Immature natural killer cell (primary cell): ENCODE measurements around the gene E2F8. TPM values are rescaled to one million over a fixed set of nuclear protein-coding genes. Genes with fewer than 3 reads are reported as not detected.

Experiments used
- DNase-seq, 3 donors: peaks; one replicate each; pipeline ENCODE4 v3.0.0; 2022; ENCODE audit warnings: mixed read lengths in 1 of 3
- H3K27ac Mint-ChIP-seq, 6 donors: one replicate each; pipeline ENCODE4 v1.8.0; 2020; ENCODE audit warnings: mixed read lengths in 6 of 6, mild to moderate bottlenecking in 5 of 6, inconsistent platforms in 4 of 6, moderate library complexity in 3 of 6
- H3K27me3 Mint-ChIP-seq, 3 donors: one replicate each; pipeline ENCODE4 v1.8.0; 2020 to 2021; ENCODE audit warnings: low read depth in 3 of 3, mild to moderate bottlenecking in 3 of 3, mixed read lengths in 3 of 3, moderate library complexity in 3 of 3, inconsistent platforms in 1 of 3
- H3K36me3 Mint-ChIP-seq, 3 donors: one replicate each; pipeline ENCODE4 v1.8.0; 2020; ENCODE audit warnings: mixed read lengths in 3 of 3, inconsistent platforms in 2 of 3, mild to moderate bottlenecking in 2 of 3
- H3K4me1 Mint-ChIP-seq, 2 donors: one replicate each; pipeline ENCODE4 v1.8.0; 2020; ENCODE audit warnings: inconsistent platforms in 2 of 2, mild to moderate bottlenecking in 2 of 2, mixed read lengths in 2 of 2, moderate library complexity in 1 of 2
- H3K4me3 Mint-ChIP-seq, 5 donors: one replicate each; pipeline ENCODE4 v1.8.0; 2020; ENCODE audit warnings: mild to moderate bottlenecking in 5 of 5, mixed read lengths in 5 of 5, inconsistent platforms in 3 of 5, moderate library complexity in 3 of 5
- H3K9me3 Mint-ChIP-seq, 6 donors: one replicate each; pipeline ENCODE4 v1.8.0; 2020; ENCODE audit warnings: mild to moderate bottlenecking in 6 of 6, mixed read lengths in 6 of 6, inconsistent platforms in 4 of 6, moderate library complexity in 3 of 6
- polyA plus RNA-seq, 3 donors: library from polyadenylated mRNA; unstranded; fragments of 300-500 nt; fragmentation: Illumina TruSeq; gene quantifications; one replicate each; pipeline ENCODE4 v1.2.3, GENCODE V29; 2021

Gene E2F8
- polyA plus RNA-seq, 3 donors from 2014 or later, result 0.17 TPM; not detected in 2

DNA sequence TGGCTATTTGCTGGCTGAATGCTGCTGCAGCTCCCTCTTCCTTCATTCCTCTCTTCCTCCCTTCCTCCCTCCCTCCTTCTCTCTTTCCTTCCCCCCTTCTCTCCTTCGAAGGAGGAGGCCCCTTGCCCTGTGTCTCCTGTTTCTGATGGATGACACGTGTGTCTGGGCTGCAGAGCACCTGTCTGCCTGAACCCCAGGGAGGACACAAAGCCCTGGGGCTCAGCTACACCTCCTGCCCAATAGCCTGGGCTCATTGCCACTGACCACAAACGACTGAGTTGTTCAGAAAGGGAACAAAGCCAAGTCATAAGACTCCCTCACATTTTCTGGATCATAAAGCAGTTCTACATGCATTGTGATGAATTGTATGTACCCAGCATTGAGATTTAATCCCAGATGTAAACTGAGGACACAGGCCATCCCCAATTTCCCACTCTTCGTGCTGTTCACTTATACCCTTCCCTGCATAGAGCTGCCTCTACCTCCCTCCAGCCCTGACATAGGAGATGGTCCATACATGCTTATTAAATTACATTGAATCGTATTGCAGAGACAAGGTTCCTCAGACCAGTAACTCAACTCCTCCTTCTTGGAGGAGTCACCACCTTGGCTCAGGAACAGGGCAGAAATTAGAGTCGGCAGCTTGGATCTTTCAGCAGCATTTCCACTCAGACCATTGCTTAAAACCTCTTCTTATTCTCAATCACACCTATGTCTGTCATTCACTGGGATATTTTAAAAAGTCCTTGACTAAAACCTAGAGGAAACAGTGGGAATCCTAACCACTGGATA, 40.1 kb downstream of the E2F8 start:
- H3K27ac Mint-ChIP-seq, result no peak overlapping the region
- H3K4me3 Mint-ChIP-seq, result no peak overlapping the region
- H3K36me3 Mint-ChIP-seq, result peaks cover 0 to 3% (median 0%) of the 10 kb centered on the region in 3 donors
- no peaks in the 10 kb centered on the region for H3K4me1 Mint-ChIP-seq
- H3K9me3 Mint-ChIP-seq, result no peaks in the 10 kb centered on the region
- no peak for DNase-seq
- peaks cover 0 to 4% (median 2%) of the 10 kb centered on the region in 3 donors for H3K27me3 Mint-ChIP-seq

- H3K9me3 Mint-ChIP-seq, result no peaks in the 10 kb centered on the region
- H3K36me3 Mint-ChIP-seq, result peaks cover 0 to 3% (median 0%) of the 10 kb centered on the region in 3 donors
- peaks cover 0 to 4% (median 0%) of the 10 kb centered on the region in 3 donors for H3K27me3 Mint-ChIP-seq
- H3K4me1 Mint-ChIP-seq, result no peaks in the 10 kb centered on the region
- H3K4me3 Mint-ChIP-seq, result no peak overlapping the region
- H3K27ac Mint-ChIP-seq, result no peak overlapping the region
- no peak for DNase-seq
These were observed 41.0 kb downstream of the E2F8 start for GRCh38 chr11:19199771-19200170.

- Mint-ChIP-seq H3K36me3 (peaks cover 0 to 3% (median 0%) of the 10 kb centered on the region in 3 donors), H3K4me3 (no peak overlapping the region), H3K4me1 (no peaks in the 10 kb centered on the region), H3K9me3 (no peaks in the 10 kb centered on the region), H3K27ac (no peak overlapping the region), H3K27me3 (peaks cover 0 to 4% (median 0%) of the 10 kb centered on the region in 3 donors)
- DNase-seq, result no peak
These were observed 41.7 kb downstream of the E2F8 start for GRCh38 chr11:19199048-19199447.

DNA sequence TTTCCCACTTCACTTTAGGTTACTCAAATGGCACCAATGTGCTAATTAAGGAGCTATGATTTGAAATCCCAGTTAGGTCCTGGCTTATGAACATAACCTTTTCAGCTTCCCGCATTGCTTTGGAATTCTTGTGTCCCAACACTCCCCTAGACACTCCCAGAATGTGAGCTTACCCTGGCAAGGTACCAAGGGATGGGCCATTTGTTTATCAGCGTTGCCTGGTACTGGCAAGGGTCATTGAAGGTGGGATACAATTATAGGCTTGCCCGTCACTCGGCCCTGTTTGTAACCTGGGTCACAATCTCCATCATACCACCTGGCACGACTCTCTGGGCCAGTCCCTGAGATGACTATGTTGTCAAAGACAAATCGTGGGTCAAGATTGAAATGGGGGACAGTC, 44.3 kb downstream of the E2F8 start:
- H3K36me3 Mint-ChIP-seq, result peaks cover 0 to 2% (median 0%) of the 10 kb centered on the region in 3 donors
- H3K4me3 Mint-ChIP-seq, result no peak overlapping the region
- H3K9me3 Mint-ChIP-seq, result no peaks in the 10 kb centered on the region
- H3K27me3 Mint-ChIP-seq, result peaks cover 0 to 4% (median 2%) of the 10 kb centered on the region in 3 donors
- no peaks in the 10 kb centered on the region for H3K4me1 Mint-ChIP-seq
- DNase-seq, result no peak
- no peak overlapping the region for H3K27ac Mint-ChIP-seq

GRCh38 chr11:19194620-19195308, 46.0 kb downstream of the E2F8 start:
- Mint-ChIP-seq H3K9me3 (no peaks in the 10 kb centered on the region), H3K27me3 (peaks cover 0 to 2% (median 0%) of the 10 kb centered on the region in 3 donors), H3K36me3 (peaks cover 0 to 2% (median 0%) of the 10 kb centered on the region in 3 donors), H3K4me3 (no peak overlapping the region), H3K4me1 (no peaks in the 10 kb centered on the region), H3K27ac (no peak overlapping the region)
- DNase-seq, result no peak

GRCh38 chr11:19193916-19194315, 46.8 kb downstream of the E2F8 start:
- DNase-seq, result no peak
- Mint-ChIP-seq H3K4me1 (no peaks in the 10 kb centered on the region), H3K36me3 (peaks cover 0 to 2% (median 0%) of the 10 kb centered on the region in 3 donors), H3K27me3 (peaks cover 0 to 2% (median 0%) of the 10 kb centered on the region in 3 donors), H3K4me3 (no peak overlapping the region), H3K9me3 (no peaks in the 10 kb centered on the region), H3K27ac (no peak overlapping the region)

GRCh38 chr11:19191530-19192169, 49.1 kb downstream of the E2F8 start:
- DNase-seq, result no peak
- H3K36me3 Mint-ChIP-seq, result peaks cover 0 to 9% (median 4%) of the 10 kb centered on the region in 3 donors
- H3K27ac Mint-ChIP-seq, result no peak overlapping the region
- no peaks in the 10 kb centered on the region for H3K4me1 Mint-ChIP-seq
- H3K4me3 Mint-ChIP-seq, result no peak overlapping the region
- H3K9me3 Mint-ChIP-seq, result no peaks in the 10 kb centered on the region
- peaks cover 0 to 2% (median 0%) of the 10 kb centered on the region in 3 donors for H3K27me3 Mint-ChIP-seq

- Mint-ChIP-seq H3K4me3 (no peak overlapping the region), H3K4me1 (no peaks in the 10 kb centered on the region), H3K27me3 (peaks cover 0 to 2% (median 0%) of the 10 kb centered on the region in 3 donors), H3K27ac (no peak overlapping the region), H3K9me3 (no peaks in the 10 kb centered on the region), H3K36me3 (peaks cover 4 to 18% (median 7%) of the 10 kb centered on the region in 3 donors)
- DNase-seq, result no peak
These were observed 52.9 kb downstream of the E2F8 start for GRCh38 chr11:19187833-19188258.

GRCh38 chr11:19187114-19187832, 53.5 kb downstream of the E2F8 start:
- Mint-ChIP-seq H3K4me1 (no peaks in the 10 kb centered on the region), H3K27me3 (no peaks in the 10 kb centered on the region), H3K4me3 (no peak overlapping the region), H3K36me3 (peaks cover 4 to 18% (median 7%) of the 10 kb centered on the region in 3 donors), H3K9me3 (no peaks in the 10 kb centered on the region), H3K27ac (no peak overlapping the region)
- DNase-seq, result no peak

DNA sequence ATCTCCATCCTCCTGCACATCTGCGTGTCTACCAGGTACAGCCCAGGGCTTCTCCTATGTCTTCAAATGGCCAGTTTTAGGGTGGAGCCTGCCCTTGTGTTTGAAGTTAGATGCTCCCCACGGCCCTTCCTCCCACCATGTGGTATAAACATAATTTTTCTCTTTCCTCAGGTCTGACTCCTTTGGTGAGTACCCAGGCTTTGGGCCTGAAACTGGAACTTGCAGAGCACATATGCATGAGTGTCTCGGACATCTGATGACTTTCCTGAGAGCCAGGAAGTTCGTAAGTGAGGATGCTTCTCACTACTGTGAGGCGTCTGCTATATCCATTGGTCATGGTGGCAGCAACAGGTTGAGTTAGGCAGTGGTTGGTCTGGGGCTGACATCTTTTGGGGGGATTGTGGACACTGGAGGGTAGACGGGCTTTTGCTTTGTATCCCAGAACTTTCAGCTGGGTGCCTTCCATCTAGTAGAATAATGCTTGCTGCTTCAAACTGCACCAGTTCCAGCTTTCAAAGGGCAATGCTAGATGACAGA, 55.2 kb downstream of the E2F8 start:
- H3K4me1 Mint-ChIP-seq, result no peaks in the 10 kb centered on the region
- H3K4me3 Mint-ChIP-seq, result no peak overlapping the region
- no peak for DNase-seq
- peaks cover 4 to 18% (median 12%) of the 10 kb centered on the region in 3 donors for H3K36me3 Mint-ChIP-seq
- H3K9me3 Mint-ChIP-seq, result no peaks in the 10 kb centered on the region
- no peak overlapping the region for H3K27ac Mint-ChIP-seq
- H3K27me3 Mint-ChIP-seq, result no peaks in the 10 kb centered on the region

DNA sequence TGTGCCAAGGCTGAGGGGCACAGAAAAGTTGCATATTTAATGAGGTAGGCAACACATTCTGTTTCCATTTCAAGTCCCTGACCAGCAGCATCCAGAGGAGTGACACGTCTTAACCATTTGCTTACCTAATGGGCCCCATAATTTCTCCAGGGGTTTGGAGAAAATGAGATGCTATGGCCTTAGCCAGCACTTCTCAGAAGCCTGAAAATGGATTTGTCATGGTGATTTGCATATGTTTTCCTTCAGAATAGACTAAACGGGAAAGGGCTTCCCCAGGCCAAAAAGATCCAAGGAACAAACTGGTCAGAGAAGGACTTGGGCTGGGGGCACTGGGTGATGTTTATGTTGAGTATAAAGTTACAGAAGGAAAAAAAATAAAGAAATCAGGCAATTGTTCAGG, 55.7 kb downstream of the E2F8 start:
- Mint-ChIP-seq H3K27me3 (no peaks in the 10 kb centered on the region), H3K27ac (no peak overlapping the region), H3K9me3 (no peaks in the 10 kb centered on the region), H3K36me3 (peaks cover 4 to 23% (median 12%) of the 10 kb centered on the region in 3 donors), H3K4me3 (no peak overlapping the region), H3K4me1 (no peaks in the 10 kb centered on the region)
- no peak for DNase-seq

DNA sequence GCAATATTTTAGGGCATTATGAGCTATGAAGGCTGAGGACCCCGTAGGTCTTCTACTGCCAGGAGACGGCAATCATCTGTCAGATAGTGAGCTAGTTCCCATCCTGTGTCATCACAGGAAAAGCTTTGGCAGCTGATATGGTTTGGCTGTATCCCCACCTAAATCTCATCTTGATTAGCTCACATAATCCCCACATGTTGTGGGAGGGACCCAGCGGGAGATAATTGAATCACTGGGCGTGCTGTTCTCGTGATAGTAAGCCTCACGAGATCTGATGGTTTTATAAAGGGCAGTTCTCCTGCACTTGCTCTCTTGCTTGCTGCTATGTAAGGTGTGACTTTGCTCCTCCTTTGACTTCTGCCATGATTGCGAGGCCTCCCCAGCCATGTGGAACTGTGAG, 57.1 kb downstream of the E2F8 start:
- Mint-ChIP-seq H3K9me3 (no peaks in the 10 kb centered on the region), H3K27ac (no peak overlapping the region), H3K4me1 (no peaks in the 10 kb centered on the region), H3K4me3 (no peak overlapping the region), H3K36me3 (peaks cover 4 to 25% (median 12%) of the 10 kb centered on the region in 3 donors), H3K27me3 (no peaks in the 10 kb centered on the region)
- DNase-seq, result no peak

DNA sequence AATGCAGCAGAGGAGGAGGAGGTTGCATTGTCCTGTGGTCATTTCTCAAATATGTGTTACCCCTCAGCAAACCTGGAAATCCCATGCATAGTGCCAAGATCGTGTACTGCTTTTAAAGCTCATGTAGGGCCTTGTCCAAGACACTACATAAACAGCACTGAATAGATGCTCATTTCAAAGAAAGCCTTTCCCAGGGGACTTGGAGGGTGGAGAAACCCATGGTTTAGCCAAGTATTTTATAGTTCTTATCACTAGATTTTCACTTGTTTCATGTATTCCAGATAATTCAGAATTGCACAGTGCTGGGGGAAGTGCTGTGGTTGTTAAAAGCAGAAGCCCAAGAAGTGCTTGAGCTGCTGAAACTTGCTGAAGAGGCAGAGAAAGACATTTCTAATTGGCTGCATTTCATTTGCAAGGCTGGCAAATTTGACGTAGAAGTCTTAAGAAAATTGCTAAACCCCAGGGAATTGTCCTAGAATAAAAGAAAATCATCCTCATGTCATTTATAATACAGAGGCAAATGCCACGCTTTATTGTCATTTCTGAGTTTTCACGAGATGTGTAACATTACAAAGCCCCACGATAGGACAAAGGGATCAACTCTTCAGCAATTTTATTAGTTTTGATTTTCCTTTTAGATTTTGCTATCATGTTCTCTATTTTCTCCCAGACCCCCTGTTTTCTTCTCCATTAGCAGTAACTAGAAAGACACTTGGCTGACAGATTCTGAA, 59.0 kb downstream of the E2F8 start:
- no peaks in the 10 kb centered on the region for H3K4me1 Mint-ChIP-seq
- no peak overlapping the region for H3K4me3 Mint-ChIP-seq
- no peaks in the 10 kb centered on the region for H3K27me3 Mint-ChIP-seq
- H3K36me3 Mint-ChIP-seq, result peaks cover 4 to 26% (median 19%) of the 10 kb centered on the region in 3 donors
- H3K9me3 Mint-ChIP-seq, result no peaks in the 10 kb centered on the region
- H3K27ac Mint-ChIP-seq, result no peak overlapping the region
- no peak for DNase-seq
